Fibroblast of mammary gland (primary cell): Measurements from ENCODE around the gene DTNB.

ENCODE experiments used
- DNase-seq: peaks from one replicate; pipeline ENCODE4 v3.0.0-alpha.2; 2010; ENCODE audit warnings: low read depth
- H3K4me3 ChIP-seq: 2 replicates; pipeline ENCODE4 v1.5.1; 2011; ENCODE audit warnings: low read depth, mild to moderate bottlenecking, low read length, moderate library complexity; ENCODE audit not compliant: control insufficient read depth
- TF ChIP-seq, protein P1 (sequence below): conservative IDR thresholded peaks from 2 replicates; pipeline ENCODE4 v1.5.1; 2011; ENCODE audit warnings: low read depth, low read length, inconsistent platforms; ENCODE audit not compliant: control insufficient read depth, insufficient read depth

DTNB gene

DNA sequence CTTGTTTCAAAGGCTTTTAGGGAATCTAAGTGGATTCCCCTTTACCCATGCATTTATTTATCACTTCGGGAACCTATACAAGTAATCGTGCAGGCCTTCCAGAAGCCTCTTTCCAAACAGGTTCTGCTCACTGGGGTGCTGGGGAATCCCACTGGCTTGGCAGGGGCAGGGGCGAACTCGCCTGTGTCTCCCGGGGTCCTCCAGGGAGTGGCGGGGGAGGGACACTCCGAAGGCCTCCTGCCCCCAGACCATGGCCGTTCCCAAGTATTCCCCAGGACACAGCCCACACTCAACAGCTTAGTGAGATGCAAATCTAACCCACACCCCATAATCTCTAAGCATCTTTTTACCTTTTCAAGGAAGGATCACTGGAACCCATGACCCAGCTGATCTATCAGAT, 338.2 kb downstream of the DTNB start:
- TF ChIP-seq, protein P1, sequence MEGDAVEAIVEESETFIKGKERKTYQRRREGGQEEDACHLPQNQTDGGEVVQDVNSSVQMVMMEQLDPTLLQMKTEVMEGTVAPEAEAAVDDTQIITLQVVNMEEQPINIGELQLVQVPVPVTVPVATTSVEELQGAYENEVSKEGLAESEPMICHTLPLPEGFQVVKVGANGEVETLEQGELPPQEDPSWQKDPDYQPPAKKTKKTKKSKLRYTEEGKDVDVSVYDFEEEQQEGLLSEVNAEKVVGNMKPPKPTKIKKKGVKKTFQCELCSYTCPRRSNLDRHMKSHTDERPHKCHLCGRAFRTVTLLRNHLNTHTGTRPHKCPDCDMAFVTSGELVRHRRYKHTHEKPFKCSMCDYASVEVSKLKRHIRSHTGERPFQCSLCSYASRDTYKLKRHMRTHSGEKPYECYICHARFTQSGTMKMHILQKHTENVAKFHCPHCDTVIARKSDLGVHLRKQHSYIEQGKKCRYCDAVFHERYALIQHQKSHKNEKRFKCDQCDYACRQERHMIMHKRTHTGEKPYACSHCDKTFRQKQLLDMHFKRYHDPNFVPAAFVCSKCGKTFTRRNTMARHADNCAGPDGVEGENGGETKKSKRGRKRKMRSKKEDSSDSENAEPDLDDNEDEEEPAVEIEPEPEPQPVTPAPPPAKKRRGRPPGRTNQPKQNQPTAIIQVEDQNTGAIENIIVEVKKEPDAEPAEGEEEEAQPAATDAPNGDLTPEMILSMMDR = no peak
- no peak overlapping the region for H3K4me3 ChIP-seq
- no peak for DNase-seq

- DNase-seq = no peak
Observed at GRCh38 chr2:25334482-25334881, 338.9 kb downstream of the DTNB start.

DNA sequence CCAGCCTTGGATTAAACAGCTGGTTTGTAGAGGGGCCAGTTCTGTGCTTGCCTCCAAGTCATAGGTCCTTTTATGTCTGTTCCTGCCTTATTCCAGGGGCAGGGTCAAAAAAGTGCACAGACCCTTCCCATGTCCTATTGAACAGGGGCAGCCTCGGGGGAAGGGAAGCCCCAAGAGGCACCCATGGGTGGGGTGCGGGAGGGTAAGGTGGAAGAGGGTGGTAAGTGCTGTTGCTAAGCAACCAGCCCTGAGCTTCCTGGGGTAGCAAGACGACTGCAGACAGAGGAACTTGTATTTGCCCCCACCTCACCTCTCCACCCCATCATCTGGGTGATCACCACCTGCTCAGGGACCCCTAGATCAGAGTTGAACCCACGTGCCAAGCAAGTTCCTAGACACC, 339.4 kb downstream of the DTNB start:
- H3K4me3 ChIP-seq = no peak overlapping the region
- TF ChIP-seq, protein P1 = no peak
- no peak for DNase-seq

More at GRCh38 chr2:25334482-25334881, 338.9 kb downstream of the DTNB start:
- no peak overlapping the region for H3K4me3 ChIP-seq
- TF ChIP-seq, protein P1 = no peak

DNA sequence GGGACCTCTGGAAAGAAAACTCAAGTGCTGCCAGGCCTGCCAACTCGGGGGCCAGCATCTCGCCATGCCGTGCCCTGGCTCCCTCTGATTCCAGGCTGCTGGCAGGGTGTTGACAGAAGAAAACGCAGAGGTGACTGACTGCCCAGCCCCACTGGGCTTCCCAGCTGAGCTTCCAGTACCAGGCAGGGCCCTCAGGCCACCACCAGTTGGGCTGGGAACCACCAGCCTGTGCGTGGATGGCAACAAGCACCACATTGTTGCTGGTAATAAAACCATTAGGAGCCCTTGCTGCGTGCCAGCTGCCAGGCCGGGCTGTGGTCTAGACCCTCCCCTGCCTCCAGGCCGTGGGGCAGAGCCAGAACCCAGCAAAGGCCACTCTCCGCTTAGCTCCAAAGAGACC, 340.8 kb downstream of the DTNB start:
- DNase-seq = no peak
- H3K4me3 ChIP-seq = no peak overlapping the region
- TF ChIP-seq, protein P1 = no peak

GRCh38 chr2:25331686-25332365, 341.6 kb downstream of the DTNB start:
- TF ChIP-seq, protein P1 = no peak
- DNase-seq = peak; percentile 29
- no peak overlapping the region for H3K4me3 ChIP-seq

- H3K4me3 ChIP-seq = no peak overlapping the region
- TF ChIP-seq, protein P1 = no peak
- DNase-seq = no peak
Observed at GRCh38 chr2:25330937-25331336, 342.4 kb downstream of the DTNB start.
